Subcutaneous adipose tissue (tissue), 4 donors: ENCODE results near the gene ZNF580. TPM values are rescaled to one million over a fixed set of nuclear protein-coding genes. Genes with fewer than 3 reads are reported as not detected.

Source experiments
- total RNA-seq, 4 donors: library from RNA; depleted of rRNA; stranded (reverse); fragments of >200 nt; gene quantifications; one replicate each; pipeline ENCODE4 v1.1.0, GENCODE V29; 2016
- TF ChIP-seq, protein P1 (sequence below): fragments of 450-650 bp; IDR thresholded peaks from one replicate; pipeline ENCODE4 v1.5.1; 2016; ENCODE audit warnings: low read depth, mild to moderate bottlenecking, control low read depth, antibody characterized with exemption, moderate library complexity

The ZNF580 gene
- total RNA-seq, 4 donors from 2014 or later, result 5.9 to 35.4 (median 12.3) TPM

GRCh38 chr19:55685776-55686175, 45.0 kb downstream of the ZNF580 start:
- TF ChIP-seq, protein P1, sequence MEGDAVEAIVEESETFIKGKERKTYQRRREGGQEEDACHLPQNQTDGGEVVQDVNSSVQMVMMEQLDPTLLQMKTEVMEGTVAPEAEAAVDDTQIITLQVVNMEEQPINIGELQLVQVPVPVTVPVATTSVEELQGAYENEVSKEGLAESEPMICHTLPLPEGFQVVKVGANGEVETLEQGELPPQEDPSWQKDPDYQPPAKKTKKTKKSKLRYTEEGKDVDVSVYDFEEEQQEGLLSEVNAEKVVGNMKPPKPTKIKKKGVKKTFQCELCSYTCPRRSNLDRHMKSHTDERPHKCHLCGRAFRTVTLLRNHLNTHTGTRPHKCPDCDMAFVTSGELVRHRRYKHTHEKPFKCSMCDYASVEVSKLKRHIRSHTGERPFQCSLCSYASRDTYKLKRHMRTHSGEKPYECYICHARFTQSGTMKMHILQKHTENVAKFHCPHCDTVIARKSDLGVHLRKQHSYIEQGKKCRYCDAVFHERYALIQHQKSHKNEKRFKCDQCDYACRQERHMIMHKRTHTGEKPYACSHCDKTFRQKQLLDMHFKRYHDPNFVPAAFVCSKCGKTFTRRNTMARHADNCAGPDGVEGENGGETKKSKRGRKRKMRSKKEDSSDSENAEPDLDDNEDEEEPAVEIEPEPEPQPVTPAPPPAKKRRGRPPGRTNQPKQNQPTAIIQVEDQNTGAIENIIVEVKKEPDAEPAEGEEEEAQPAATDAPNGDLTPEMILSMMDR, result no peak

- TF ChIP-seq, protein P1, result no peak
Observed at GRCh38 chr19:55686311-55687050, 45.7 kb downstream of the ZNF580 start.

- TF ChIP-seq, protein P1, result no peak
Observed at GRCh38 chr19:55687281-55688201, 46.7 kb downstream of the ZNF580 start.

- TF ChIP-seq, protein P1, result no peak
Observed at GRCh38 chr19:55688422-55689218, 47.8 kb downstream of the ZNF580 start.

DNA sequence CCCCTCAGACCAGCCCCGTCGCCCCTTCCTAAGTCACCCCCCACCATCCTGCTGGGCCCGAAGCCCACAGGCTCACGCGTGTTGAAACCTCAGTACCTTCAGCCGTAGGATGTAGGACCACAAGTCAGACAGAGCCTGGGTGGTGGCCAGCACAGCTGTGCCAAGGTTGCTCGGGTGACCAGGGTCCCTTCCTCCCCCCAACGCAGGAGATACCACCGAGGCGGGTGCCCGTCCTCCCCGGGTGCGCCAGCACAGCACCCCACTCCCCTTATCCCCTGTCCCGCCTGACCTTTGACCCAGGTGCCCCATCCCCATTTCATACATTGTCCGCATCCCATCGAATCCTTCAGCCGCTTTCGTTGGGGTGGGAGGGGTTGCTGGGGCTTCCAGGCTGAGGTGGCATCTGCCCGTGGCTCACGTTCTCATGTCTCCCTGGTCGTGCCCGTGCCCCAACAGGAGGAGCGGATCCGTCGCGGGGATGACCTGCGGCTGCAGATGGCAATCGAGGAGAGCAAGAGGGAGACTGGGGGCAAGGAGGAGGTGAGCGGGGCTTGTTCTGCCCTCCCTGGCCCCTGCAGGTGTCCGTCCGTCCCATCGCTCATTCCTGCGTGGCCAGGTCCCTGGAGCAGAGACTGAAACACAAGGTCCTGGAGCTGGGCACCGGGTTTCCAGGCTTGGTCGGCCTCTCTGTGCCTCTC, 48.8 kb downstream of the ZNF580 start:
- TF ChIP-seq, protein P1, result no peak

DNA sequence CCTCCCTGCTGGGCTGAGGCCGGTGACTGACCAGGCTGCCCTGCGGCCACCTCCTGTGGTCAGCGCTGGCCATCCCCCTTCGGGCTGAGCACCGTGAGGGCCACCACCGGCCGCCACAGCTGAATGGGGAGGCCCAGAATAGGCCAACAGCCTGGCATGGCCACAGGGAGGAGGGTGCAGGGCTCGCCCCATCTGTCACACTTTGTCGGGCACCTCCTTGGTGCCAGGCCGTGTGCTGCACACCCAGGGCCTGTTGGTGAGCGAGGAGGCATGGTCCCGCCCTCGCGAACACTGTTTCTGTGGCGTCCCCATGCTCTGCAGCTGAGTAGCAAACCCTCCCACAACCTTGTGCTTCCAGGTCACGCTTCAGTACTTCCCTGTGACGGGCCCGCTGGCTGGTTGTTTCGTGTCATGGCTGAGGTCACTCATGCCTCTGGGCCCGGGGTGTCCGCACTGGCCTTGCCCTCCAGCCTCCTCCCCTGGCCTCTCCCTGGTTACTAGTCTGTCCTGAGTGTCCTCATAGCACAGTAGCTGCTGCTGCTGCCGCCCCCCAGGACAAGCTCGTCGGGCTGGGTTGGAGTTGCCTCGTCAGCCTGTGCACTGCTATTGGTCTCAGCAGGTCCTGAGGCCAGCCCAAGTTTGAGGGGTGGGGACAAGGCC, 49.4 kb downstream of the ZNF580 start:
- TF ChIP-seq, protein P1, result no peak
